Natural killer cell treated with Interleukin-12 subunit alpha and Interleukin-12 subunit beta and Interleukin-15 and Interleukin-18, amount 100 ng/mL, for 72 hours (primary cell): ENCODE data around the gene RIMKLB. TPM values are rescaled to one million over a fixed set of nuclear protein-coding genes. Genes with fewer than 3 reads are reported as not detected.
"Not testable (repeated sequence)": the region's sequence is repeated elsewhere in the genome, so short reads cannot be mapped to it uniquely, and the experiment has no call there.

Source experiments
- ATAC-seq, 2 donors: fragments of 150-1000 bp; cut with Tn5 transposase in 1 of 2; sonication (Bioruptor Pico), chemical (Tn5 transposase) in 1 of 2; 2 replicates each; pipeline ENCODE4 v1.10.0; 2021
- DNase-seq: peaks from one replicate; pipeline ENCODE4 v3.0.0; 2022; ENCODE audit warnings: low spot score
- H3K27ac Mint-ChIP-seq, 2 donors: 1 replicate in 1 of 2; 2 replicates in 1 of 2; pipeline ENCODE4 v1.8.0; 2022; ENCODE audit warnings: mixed read lengths in 2 of 2, mild to moderate bottlenecking in 1 of 2, moderate library complexity in 1 of 2
- H3K27me3 Mint-ChIP-seq, 2 donors: 1 replicate in 1 of 2; 2 replicates in 1 of 2; pipeline ENCODE4 v1.8.0; 2022; ENCODE audit warnings: mixed read lengths in 2 of 2
- H3K36me3 Mint-ChIP-seq: one replicate; pipeline ENCODE4 v1.8.0; 2022; ENCODE audit warnings: mixed read lengths
- H3K4me1 Mint-ChIP-seq, 2 donors: 1 replicate in 1 of 2; 2 replicates in 1 of 2; pipeline ENCODE4 v1.8.0; 2022; ENCODE audit warnings: low read depth in 2 of 2, mixed read lengths in 2 of 2, mild to moderate bottlenecking in 1 of 2
- H3K4me3 Mint-ChIP-seq: one replicate; pipeline ENCODE4 v1.8.0; 2022; ENCODE audit warnings: mixed read lengths
- H3K9me3 Mint-ChIP-seq: 2 replicates; pipeline ENCODE4 v1.8.0; 2022; ENCODE audit warnings: mixed read lengths
- total RNA-seq, 2 donors: library from RNA; stranded (reverse); gene quantifications; one replicate each; pipeline ENCODE4 v1.2.3, GENCODE V29; 2022

RIMKLB gene
- total RNA-seq, 2 donors from 2014 or later, result 2.3 to 5.5 TPM

- not testable (repeated sequence) for H3K36me3 Mint-ChIP-seq, ATAC-seq, H3K4me3 Mint-ChIP-seq, H3K9me3 Mint-ChIP-seq, DNase-seq, H3K27ac Mint-ChIP-seq, H3K4me1 Mint-ChIP-seq, H3K27me3 Mint-ChIP-seq
Measured at GRCh38 chr12:8766121-8766520, 68.3 kb downstream of the RIMKLB start.

- DNase-seq (no peak), ATAC-seq (no peak)
- Mint-ChIP-seq H3K4me3 (no peak overlapping the region), H3K27me3 (no peaks in the 10 kb centered on the region), H3K27ac (peak overlapping the region in 1 of 2 donors; percentile 11), H3K9me3 (no peaks in the 10 kb centered on the region), H3K4me1 (no peaks in the 10 kb centered on the region), H3K36me3 (no peaks in the 10 kb centered on the region)
Measured at GRCh38 chr12:8770499-8770898, 72.7 kb downstream of the RIMKLB start.

GRCh38 chr12:8771072-8771471, 73.3 kb downstream of the RIMKLB start:
- ATAC-seq, result no peak
- H3K4me3 Mint-ChIP-seq, result no peak overlapping the region
- no peak for DNase-seq
- no peak overlapping the region for H3K27ac Mint-ChIP-seq
- H3K4me1 Mint-ChIP-seq, result no peaks in the 10 kb centered on the region
- H3K36me3 Mint-ChIP-seq, result no peaks in the 10 kb centered on the region
- no peaks in the 10 kb centered on the region for H3K9me3 Mint-ChIP-seq
- H3K27me3 Mint-ChIP-seq, result no peaks in the 10 kb centered on the region

- Mint-ChIP-seq H3K36me3 (no peaks in the 10 kb centered on the region), H3K4me3 (no peak overlapping the region), H3K9me3 (no peaks in the 10 kb centered on the region), H3K27ac (no peak overlapping the region), H3K27me3 (no peaks in the 10 kb centered on the region), H3K4me1 (no peaks in the 10 kb centered on the region)
- ATAC-seq (no peak), DNase-seq (no peak)
Measured at GRCh38 chr12:8773461-8773860, 75.7 kb downstream of the RIMKLB start.

- no peaks in the 10 kb centered on the region for H3K36me3 Mint-ChIP-seq
- H3K4me1 Mint-ChIP-seq, result no peaks in the 10 kb centered on the region
- no peak overlapping the region for H3K27ac Mint-ChIP-seq
- no peaks in the 10 kb centered on the region for H3K27me3 Mint-ChIP-seq
- no peak overlapping the region for H3K4me3 Mint-ChIP-seq
- DNase-seq (no peak), ATAC-seq (no peak)
- H3K9me3 Mint-ChIP-seq, result no peaks in the 10 kb centered on the region
Measured at GRCh38 chr12:8779281-8779680, 81.5 kb downstream of the RIMKLB start.

- H3K36me3 Mint-ChIP-seq, result no peaks in the 10 kb centered on the region
- H3K4me1 Mint-ChIP-seq, result no peaks in the 10 kb centered on the region
- H3K27ac Mint-ChIP-seq, result no peak overlapping the region
- no peaks in the 10 kb centered on the region for H3K27me3 Mint-ChIP-seq
- no peak overlapping the region for H3K4me3 Mint-ChIP-seq
- no peak for ATAC-seq
- no peak for DNase-seq
- no peaks in the 10 kb centered on the region for H3K9me3 Mint-ChIP-seq
Measured at GRCh38 chr12:8779862-8780261, 82.1 kb downstream of the RIMKLB start.

GRCh38 chr12:8780389-8780788, 82.6 kb downstream of the RIMKLB start:
- no peak for DNase-seq

GRCh38 chr12:8781381-8782127, 83.8 kb downstream of the RIMKLB start:
- no peaks in the 10 kb centered on the region for H3K9me3 Mint-ChIP-seq
- no peak for ATAC-seq
- no peaks in the 10 kb centered on the region for H3K27me3 Mint-ChIP-seq

More at GRCh38 chr12:8780389-8780788, 82.6 kb downstream of the RIMKLB start:
- Mint-ChIP-seq H3K27me3 (no peaks in the 10 kb centered on the region), H3K36me3 (no peaks in the 10 kb centered on the region), H3K9me3 (no peaks in the 10 kb centered on the region), H3K27ac (no peak overlapping the region), H3K4me1 (no peaks in the 10 kb centered on the region), H3K4me3 (no peak overlapping the region)
- no peak for ATAC-seq

GRCh38 chr12:8784290-8784888, 86.6 kb downstream of the RIMKLB start:
- DNase-seq (no peak), ATAC-seq (no peak)
- H3K4me3 Mint-ChIP-seq, result no peak overlapping the region
- H3K27me3 Mint-ChIP-seq, result no peaks in the 10 kb centered on the region
- no peaks in the 10 kb centered on the region for H3K4me1 Mint-ChIP-seq
- no peaks in the 10 kb centered on the region for H3K36me3 Mint-ChIP-seq
- H3K9me3 Mint-ChIP-seq, result no peaks in the 10 kb centered on the region
- no peak overlapping the region for H3K27ac Mint-ChIP-seq

More at GRCh38 chr12:8781381-8782127, 83.8 kb downstream of the RIMKLB start:
- Mint-ChIP-seq H3K4me3 (no peak overlapping the region), H3K36me3 (no peaks in the 10 kb centered on the region), H3K27ac (no peak overlapping the region), H3K4me1 (no peaks in the 10 kb centered on the region)
- no peak for DNase-seq

GRCh38 chr12:8785499-8785898, 87.7 kb downstream of the RIMKLB start:
- no peaks in the 10 kb centered on the region for H3K36me3 Mint-ChIP-seq
- H3K4me3 Mint-ChIP-seq, result no peak overlapping the region
- no peaks in the 10 kb centered on the region for H3K4me1 Mint-ChIP-seq
- no peak for DNase-seq
- H3K27me3 Mint-ChIP-seq, result no peaks in the 10 kb centered on the region
- no peak overlapping the region for H3K27ac Mint-ChIP-seq
- no peaks in the 10 kb centered on the region for H3K9me3 Mint-ChIP-seq
- no peak for ATAC-seq

- H3K4me3 Mint-ChIP-seq, H3K27me3 Mint-ChIP-seq, ATAC-seq, DNase-seq, H3K36me3 Mint-ChIP-seq, H3K9me3 Mint-ChIP-seq, H3K27ac Mint-ChIP-seq, H3K4me1 Mint-ChIP-seq: not testable (repeated sequence)
Measured at GRCh38 chr12:8787206-8787605, 89.4 kb downstream of the RIMKLB start.

GRCh38 chr12:8788706-8789105, 90.9 kb downstream of the RIMKLB start:
- H3K27ac Mint-ChIP-seq, ATAC-seq, DNase-seq, H3K27me3 Mint-ChIP-seq, H3K4me1 Mint-ChIP-seq, H3K4me3 Mint-ChIP-seq, H3K36me3 Mint-ChIP-seq, H3K9me3 Mint-ChIP-seq: not testable (repeated sequence)

GRCh38 chr12:8789341-8790013, 91.7 kb downstream of the RIMKLB start:
- H3K4me3 Mint-ChIP-seq, H3K27me3 Mint-ChIP-seq, ATAC-seq, H3K36me3 Mint-ChIP-seq, DNase-seq, H3K9me3 Mint-ChIP-seq, H3K4me1 Mint-ChIP-seq, H3K27ac Mint-ChIP-seq: not testable (repeated sequence)

- H3K4me3 Mint-ChIP-seq, DNase-seq, ATAC-seq, H3K36me3 Mint-ChIP-seq, H3K9me3 Mint-ChIP-seq, H3K4me1 Mint-ChIP-seq, H3K27ac Mint-ChIP-seq, H3K27me3 Mint-ChIP-seq: not testable (repeated sequence)
Measured at GRCh38 chr12:8793226-8793625, 95.4 kb downstream of the RIMKLB start.
